ENCODE measurements around the gene IFT88.

The IFT88 gene

DNA sequence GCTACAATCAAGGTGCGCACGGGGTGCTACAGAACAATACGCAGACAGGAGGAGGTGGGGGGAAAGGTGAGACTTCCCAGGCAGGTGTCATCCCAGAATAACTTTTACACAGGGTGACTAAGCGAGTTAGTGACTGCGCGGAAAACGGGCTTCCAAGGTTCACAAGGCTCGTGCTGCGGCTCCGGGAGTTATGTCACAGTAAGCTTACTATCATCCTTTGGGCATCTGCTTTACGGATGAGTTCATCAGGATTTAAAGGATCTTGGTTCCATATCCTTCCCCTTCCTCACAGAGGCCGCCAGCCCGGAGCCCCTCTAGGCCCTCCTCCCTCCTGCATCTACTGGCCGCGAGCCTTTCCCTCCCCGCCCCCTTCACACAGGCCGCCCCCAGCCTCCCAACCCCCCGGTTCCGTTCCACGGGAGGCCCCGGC, 474 bp upstream of the IFT88 start:
- peak overlapping the region; percentile 92 to 96 for H3K27ac ChIP-seq (ENCODE audit: low read depth in 2 of 2, low read length in 2 of 2)
- H3K36me3 ChIP-seq (ENCODE audit: control insufficient read depth in 2 of 2, insufficient read depth in 2 of 2, low read length in 2 of 2), result no peaks in the 10 kb centered on the region
- H3K9ac ChIP-seq (ENCODE audit: low read depth in 1 of 2, low read length in 2 of 2), result peak overlapping the region; percentile 84
- peaks cover 5 to 9% of the 10 kb centered on the region in 2 donors for H3K4me1 ChIP-seq (ENCODE audit: control insufficient read depth in 2 of 2, insufficient read depth in 2 of 2, low read length in 2 of 2)
- H3K9me3 ChIP-seq (ENCODE audit: control insufficient read depth in 2 of 2, low read length in 2 of 2), result peaks cover 0 to 3% of the 10 kb centered on the region in 2 donors
- no peaks in the 10 kb centered on the region for H3K27me3 ChIP-seq (ENCODE audit: control insufficient read depth in 2 of 2, insufficient read depth in 2 of 2, low read length in 2 of 2)
- H3K4me3 ChIP-seq (ENCODE audit: low read length in 2 of 2), result peak overlapping the region; percentile 73 to 90

DNA sequence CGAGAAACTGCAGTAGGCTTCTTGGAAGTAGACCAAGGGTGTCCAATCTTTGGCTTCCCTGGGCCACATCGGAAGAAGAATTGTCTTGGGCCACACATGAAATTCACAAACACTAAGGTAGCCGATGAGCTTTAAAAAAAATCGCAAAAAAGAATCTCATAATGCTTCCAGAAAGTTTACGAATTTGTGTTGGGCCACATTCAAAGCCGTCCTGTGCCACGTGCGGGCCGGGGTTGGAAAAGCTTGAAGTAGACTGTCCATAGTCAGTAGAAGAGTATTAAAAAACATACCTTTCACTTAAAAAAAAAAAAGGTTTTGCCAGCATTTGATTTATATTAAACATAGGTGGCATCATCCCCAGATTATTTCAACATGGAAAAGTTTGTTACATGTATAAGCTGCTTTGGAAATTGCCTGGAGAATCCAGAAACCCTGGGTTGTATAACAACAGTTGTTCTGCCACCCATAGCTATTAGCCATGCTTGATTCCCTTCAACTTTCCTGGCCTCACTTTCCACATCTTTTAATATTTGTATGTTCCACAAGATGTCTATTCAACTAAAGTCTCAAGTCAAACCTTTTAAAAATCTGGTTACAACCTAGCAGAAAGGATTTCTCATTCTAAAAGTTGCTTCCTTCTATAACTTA, 1.0 kb downstream of the IFT88 start:
- no peaks in the 10 kb centered on the region for H3K27me3 ChIP-seq (ENCODE audit: control insufficient read depth in 2 of 2, insufficient read depth in 2 of 2, low read length in 2 of 2)
- no peaks in the 10 kb centered on the region for H3K36me3 ChIP-seq (ENCODE audit: control insufficient read depth in 2 of 2, insufficient read depth in 2 of 2, low read length in 2 of 2)
- peak overlapping the region; percentile 63 to 84 for H3K9ac ChIP-seq (ENCODE audit: low read depth in 1 of 2, low read length in 2 of 2)
- peak overlapping the region; percentile 92 to 96 for H3K27ac ChIP-seq (ENCODE audit: low read depth in 2 of 2, low read length in 2 of 2)
- H3K9me3 ChIP-seq (ENCODE audit: control insufficient read depth in 2 of 2, low read length in 2 of 2), result peaks cover 0 to 3% of the 10 kb centered on the region in 2 donors
- H3K4me3 ChIP-seq (ENCODE audit: low read length in 2 of 2), result peak overlapping the region; percentile 73 to 90
- peaks cover 5 to 9% of the 10 kb centered on the region in 2 donors for H3K4me1 ChIP-seq (ENCODE audit: control insufficient read depth in 2 of 2, insufficient read depth in 2 of 2, low read length in 2 of 2)

DNA sequence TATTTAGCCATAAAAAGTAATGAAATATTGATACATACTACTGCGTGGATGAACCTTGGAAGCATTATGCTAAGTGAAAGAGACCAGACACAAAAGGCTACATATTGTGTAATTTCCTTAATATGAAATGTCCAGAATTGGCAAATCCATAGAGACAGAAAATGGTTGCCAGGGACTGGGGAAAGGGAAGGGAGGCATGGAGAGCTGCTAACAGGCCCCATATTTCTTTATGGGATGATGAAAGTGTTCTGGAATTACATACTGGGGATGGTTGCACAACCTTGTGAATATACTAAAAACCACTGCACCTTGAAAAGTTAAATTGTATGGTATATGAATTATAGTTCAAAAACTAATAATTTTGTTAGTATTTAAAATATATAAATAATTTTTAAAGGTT, 3.6 kb downstream of the IFT88 start:
- Histone ChIP-seq H3K27ac (ENCODE audit: low read depth in 2 of 2, low read length in 2 of 2) (no peak overlapping the region), H3K4me1 (ENCODE audit: control insufficient read depth in 2 of 2, insufficient read depth in 2 of 2, low read length in 2 of 2) (peaks cover 5 to 9% of the 10 kb centered on the region in 2 donors), H3K4me3 (ENCODE audit: low read length in 2 of 2) (no peak overlapping the region), H3K27me3 (ENCODE audit: control insufficient read depth in 2 of 2, insufficient read depth in 2 of 2, low read length in 2 of 2) (no peaks in the 10 kb centered on the region), H3K36me3 (ENCODE audit: control insufficient read depth in 2 of 2, insufficient read depth in 2 of 2, low read length in 2 of 2) (peaks cover 4% of the 10 kb centered on the region in 2 donors), H3K9ac (ENCODE audit: low read depth in 1 of 2, low read length in 2 of 2) (no peak overlapping the region), H3K9me3 (ENCODE audit: control insufficient read depth in 2 of 2, low read length in 2 of 2) (peaks cover 0 to under 1% of the 10 kb centered on the region in 2 donors)

DNA sequence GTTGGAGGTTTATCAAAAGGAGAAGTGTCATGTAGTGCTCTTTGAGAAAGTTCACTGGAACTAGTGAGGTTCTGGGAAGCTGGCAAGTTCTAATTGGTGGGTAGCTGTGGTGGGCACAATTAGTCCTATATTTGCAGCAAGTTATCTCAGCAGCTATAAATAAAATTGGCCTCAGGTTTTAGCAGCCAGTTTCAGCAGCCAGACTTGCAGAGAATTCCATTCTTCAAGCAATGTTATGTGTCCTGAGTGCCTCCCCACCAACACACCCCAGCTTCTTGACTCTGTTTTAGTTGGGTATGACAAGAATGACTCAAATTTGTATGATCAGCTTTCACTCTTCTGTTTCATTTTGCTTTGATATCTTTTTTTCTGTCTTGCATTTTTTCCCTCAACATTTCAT, 4.7 kb downstream of the IFT88 start:
- peaks cover 4 to 5% of the 10 kb centered on the region in 2 donors for H3K36me3 ChIP-seq (ENCODE audit: control insufficient read depth in 2 of 2, insufficient read depth in 2 of 2, low read length in 2 of 2)
- H3K4me1 ChIP-seq (ENCODE audit: control insufficient read depth in 2 of 2, insufficient read depth in 2 of 2, low read length in 2 of 2), result peaks cover 5 to 9% of the 10 kb centered on the region in 2 donors
- H3K9me3 ChIP-seq (ENCODE audit: control insufficient read depth in 2 of 2, low read length in 2 of 2), result no peaks in the 10 kb centered on the region
- H3K9ac ChIP-seq (ENCODE audit: low read depth in 1 of 2, low read length in 2 of 2), result no peak overlapping the region
- no peak overlapping the region for H3K4me3 ChIP-seq (ENCODE audit: low read length in 2 of 2)
- no peaks in the 10 kb centered on the region for H3K27me3 ChIP-seq (ENCODE audit: control insufficient read depth in 2 of 2, insufficient read depth in 2 of 2, low read length in 2 of 2)
- H3K27ac ChIP-seq (ENCODE audit: low read depth in 2 of 2, low read length in 2 of 2), result no peak overlapping the region

- Histone ChIP-seq H3K9me3 (ENCODE audit: control insufficient read depth in 2 of 2, low read length in 2 of 2) (no peaks in the 10 kb centered on the region), H3K9ac (ENCODE audit: low read depth in 1 of 2, low read length in 2 of 2) (no peak overlapping the region), H3K27ac (ENCODE audit: low read depth in 2 of 2, low read length in 2 of 2) (no peak overlapping the region), H3K36me3 (ENCODE audit: control insufficient read depth in 2 of 2, insufficient read depth in 2 of 2, low read length in 2 of 2) (peaks cover 4 to 5% of the 10 kb centered on the region in 2 donors), H3K4me1 (ENCODE audit: control insufficient read depth in 2 of 2, insufficient read depth in 2 of 2, low read length in 2 of 2) (peaks cover 0 to 2% of the 10 kb centered on the region in 2 donors), H3K4me3 (ENCODE audit: low read length in 2 of 2) (no peak overlapping the region), H3K27me3 (ENCODE audit: control insufficient read depth in 2 of 2, insufficient read depth in 2 of 2, low read length in 2 of 2) (no peaks in the 10 kb centered on the region)
These were observed 6.2 kb downstream of the IFT88 start for GRCh38 chr13:20573186-20573585.

DNA sequence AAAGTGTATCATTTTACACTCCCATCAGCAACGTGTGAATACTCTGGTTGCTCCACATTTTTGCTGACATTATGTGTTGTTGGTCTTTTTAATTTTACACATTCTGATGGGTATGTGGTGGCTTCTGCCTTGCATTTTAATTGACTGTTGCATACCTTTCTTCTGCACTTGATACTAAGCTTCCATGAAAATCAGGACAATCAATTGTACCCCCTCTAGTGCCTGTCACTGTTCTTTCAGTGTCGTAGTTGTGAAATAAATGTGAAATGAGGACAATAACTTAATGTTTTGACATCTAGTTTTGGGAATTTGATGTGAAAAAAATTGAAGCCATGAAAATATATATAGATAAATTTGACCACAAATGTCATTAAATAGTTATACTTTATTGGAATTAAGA, 6.7 kb downstream of the IFT88 start:
- Histone ChIP-seq H3K4me3 (ENCODE audit: low read length in 2 of 2) (no peak overlapping the region), H3K4me1 (ENCODE audit: control insufficient read depth in 2 of 2, insufficient read depth in 2 of 2, low read length in 2 of 2) (no peaks in the 10 kb centered on the region), H3K36me3 (ENCODE audit: control insufficient read depth in 2 of 2, insufficient read depth in 2 of 2, low read length in 2 of 2) (peaks cover 5 to 9% of the 10 kb centered on the region in 2 donors), H3K27me3 (ENCODE audit: control insufficient read depth in 2 of 2, insufficient read depth in 2 of 2, low read length in 2 of 2) (no peaks in the 10 kb centered on the region), H3K9me3 (ENCODE audit: control insufficient read depth in 2 of 2, low read length in 2 of 2) (no peaks in the 10 kb centered on the region), H3K27ac (ENCODE audit: low read depth in 2 of 2, low read length in 2 of 2) (no peak overlapping the region), H3K9ac (ENCODE audit: low read depth in 1 of 2, low read length in 2 of 2) (no peak overlapping the region)

DNA sequence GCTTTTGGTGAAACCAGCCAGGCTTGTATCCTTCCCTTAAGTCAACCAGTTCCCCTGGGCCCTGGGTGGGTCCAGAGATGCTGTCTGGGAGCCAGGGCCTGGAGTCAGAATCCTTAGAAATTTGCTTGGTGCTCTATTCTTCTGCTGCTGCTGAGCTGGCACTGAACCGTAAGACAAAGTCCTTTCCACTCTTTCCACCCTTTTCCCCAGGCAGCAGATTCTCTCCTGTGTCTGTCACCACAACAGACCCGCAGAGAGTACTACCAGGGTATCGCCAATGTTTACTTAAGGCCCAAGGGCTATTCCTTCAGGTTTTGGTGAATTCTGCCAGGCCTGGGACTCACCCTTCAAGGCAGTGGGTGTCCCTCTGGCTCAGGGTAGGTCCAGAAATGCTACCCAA, 12.2 kb downstream of the IFT88 start:
- no peaks in the 10 kb centered on the region for H3K4me1 ChIP-seq (ENCODE audit: control insufficient read depth in 2 of 2, insufficient read depth in 2 of 2, low read length in 2 of 2)
- H3K9ac ChIP-seq (ENCODE audit: low read depth in 1 of 2, low read length in 2 of 2), result no peak overlapping the region
- H3K27ac ChIP-seq (ENCODE audit: low read depth in 2 of 2, low read length in 2 of 2), result no peak overlapping the region
- peaks cover 0 to 4% of the 10 kb centered on the region in 2 donors for H3K9me3 ChIP-seq (ENCODE audit: control insufficient read depth in 2 of 2, low read length in 2 of 2)
- no peak overlapping the region for H3K4me3 ChIP-seq (ENCODE audit: low read length in 2 of 2)
- no peaks in the 10 kb centered on the region for H3K27me3 ChIP-seq (ENCODE audit: control insufficient read depth in 2 of 2, insufficient read depth in 2 of 2, low read length in 2 of 2)
- peaks cover 6 to 21% of the 10 kb centered on the region in 2 donors for H3K36me3 ChIP-seq (ENCODE audit: control insufficient read depth in 2 of 2, insufficient read depth in 2 of 2, low read length in 2 of 2)

DNA sequence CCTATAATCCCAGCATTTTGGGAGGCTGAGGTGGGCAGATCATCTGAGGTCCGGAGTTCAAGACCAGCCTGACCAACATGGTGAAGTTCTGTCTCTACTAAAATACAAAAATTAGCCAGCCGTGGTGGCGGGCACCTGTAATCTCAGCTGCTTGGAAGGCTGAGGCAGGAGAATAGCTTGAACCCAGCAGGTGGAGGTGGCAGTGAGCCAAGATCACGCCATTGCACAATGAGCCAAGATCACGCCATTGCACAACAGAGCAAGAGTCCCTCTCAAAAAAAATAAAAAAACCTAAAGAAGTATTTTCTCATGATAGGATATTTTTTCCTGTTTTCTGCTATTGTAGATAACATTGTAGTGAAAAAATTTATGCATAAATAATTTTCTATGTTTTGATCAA, 13.3 kb downstream of the IFT88 start:
- no peak overlapping the region for H3K27ac ChIP-seq (ENCODE audit: low read depth in 2 of 2, low read length in 2 of 2)
- no peak overlapping the region for H3K4me3 ChIP-seq (ENCODE audit: low read length in 2 of 2)
- no peaks in the 10 kb centered on the region for H3K27me3 ChIP-seq (ENCODE audit: control insufficient read depth in 2 of 2, insufficient read depth in 2 of 2, low read length in 2 of 2)
- H3K9me3 ChIP-seq (ENCODE audit: control insufficient read depth in 2 of 2, low read length in 2 of 2), result peaks cover 3 to 10% of the 10 kb centered on the region in 2 donors
- H3K4me1 ChIP-seq (ENCODE audit: control insufficient read depth in 2 of 2, insufficient read depth in 2 of 2, low read length in 2 of 2), result no peaks in the 10 kb centered on the region
- no peak overlapping the region for H3K9ac ChIP-seq (ENCODE audit: low read depth in 1 of 2, low read length in 2 of 2)
- H3K36me3 ChIP-seq (ENCODE audit: control insufficient read depth in 2 of 2, insufficient read depth in 2 of 2, low read length in 2 of 2), result peaks cover 9 to 24% of the 10 kb centered on the region in 2 donors

GRCh38 chr13:20582026-20582425, 15.1 kb downstream of the IFT88 start:
- peaks cover 3 to 10% of the 10 kb centered on the region in 2 donors for H3K9me3 ChIP-seq (ENCODE audit: control insufficient read depth in 2 of 2, low read length in 2 of 2)
- H3K36me3 ChIP-seq (ENCODE audit: control insufficient read depth in 2 of 2, insufficient read depth in 2 of 2, low read length in 2 of 2), result peaks cover 6 to 22% of the 10 kb centered on the region in 2 donors
- no peaks in the 10 kb centered on the region for H3K27me3 ChIP-seq (ENCODE audit: control insufficient read depth in 2 of 2, insufficient read depth in 2 of 2, low read length in 2 of 2)
- no peak overlapping the region for H3K27ac ChIP-seq (ENCODE audit: low read depth in 2 of 2, low read length in 2 of 2)
- H3K9ac ChIP-seq (ENCODE audit: low read depth in 1 of 2, low read length in 2 of 2), result no peak overlapping the region
- no peak overlapping the region for H3K4me3 ChIP-seq (ENCODE audit: low read length in 2 of 2)
- H3K4me1 ChIP-seq (ENCODE audit: control insufficient read depth in 2 of 2, insufficient read depth in 2 of 2, low read length in 2 of 2), result no peaks in the 10 kb centered on the region

GRCh38 chr13:20583803-20584293, 16.9 kb downstream of the IFT88 start:
- Histone ChIP-seq H3K4me3 (ENCODE audit: low read length in 2 of 2) (no peak overlapping the region), H3K27ac (ENCODE audit: low read depth in 2 of 2, low read length in 2 of 2) (no peak overlapping the region), H3K9me3 (ENCODE audit: control insufficient read depth in 2 of 2, low read length in 2 of 2) (peaks cover 3 to 10% of the 10 kb centered on the region in 2 donors), H3K4me1 (ENCODE audit: control insufficient read depth in 2 of 2, insufficient read depth in 2 of 2, low read length in 2 of 2) (peaks cover 0 to 3% of the 10 kb centered on the region in 2 donors), H3K36me3 (ENCODE audit: control insufficient read depth in 2 of 2, insufficient read depth in 2 of 2, low read length in 2 of 2) (peaks cover 4 to 17% of the 10 kb centered on the region in 2 donors), H3K9ac (ENCODE audit: low read depth in 1 of 2, low read length in 2 of 2) (no peak overlapping the region), H3K27me3 (ENCODE audit: control insufficient read depth in 2 of 2, insufficient read depth in 2 of 2, low read length in 2 of 2) (no peaks in the 10 kb centered on the region)
